LNCAP (cell line): ENCODE results near the gene KCNE3.

Source experiments
- TF ChIP-seq, protein P1 (sequence below): fragments of 450-650 bp; IDR thresholded peaks from 2 replicates; pipeline ENCODE4 v1.5.1; 2017; ENCODE audit warnings: mild to moderate bottlenecking

KCNE3 gene

GRCh38 chr11:74437441-74438042, 29.8 kb downstream of the KCNE3 start:
- TF ChIP-seq, protein P1, sequence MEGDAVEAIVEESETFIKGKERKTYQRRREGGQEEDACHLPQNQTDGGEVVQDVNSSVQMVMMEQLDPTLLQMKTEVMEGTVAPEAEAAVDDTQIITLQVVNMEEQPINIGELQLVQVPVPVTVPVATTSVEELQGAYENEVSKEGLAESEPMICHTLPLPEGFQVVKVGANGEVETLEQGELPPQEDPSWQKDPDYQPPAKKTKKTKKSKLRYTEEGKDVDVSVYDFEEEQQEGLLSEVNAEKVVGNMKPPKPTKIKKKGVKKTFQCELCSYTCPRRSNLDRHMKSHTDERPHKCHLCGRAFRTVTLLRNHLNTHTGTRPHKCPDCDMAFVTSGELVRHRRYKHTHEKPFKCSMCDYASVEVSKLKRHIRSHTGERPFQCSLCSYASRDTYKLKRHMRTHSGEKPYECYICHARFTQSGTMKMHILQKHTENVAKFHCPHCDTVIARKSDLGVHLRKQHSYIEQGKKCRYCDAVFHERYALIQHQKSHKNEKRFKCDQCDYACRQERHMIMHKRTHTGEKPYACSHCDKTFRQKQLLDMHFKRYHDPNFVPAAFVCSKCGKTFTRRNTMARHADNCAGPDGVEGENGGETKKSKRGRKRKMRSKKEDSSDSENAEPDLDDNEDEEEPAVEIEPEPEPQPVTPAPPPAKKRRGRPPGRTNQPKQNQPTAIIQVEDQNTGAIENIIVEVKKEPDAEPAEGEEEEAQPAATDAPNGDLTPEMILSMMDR: no peak

- TF ChIP-seq, protein P1: no peak
Observed at GRCh38 chr11:74434528-74434927, 32.8 kb downstream of the KCNE3 start.

DNA sequence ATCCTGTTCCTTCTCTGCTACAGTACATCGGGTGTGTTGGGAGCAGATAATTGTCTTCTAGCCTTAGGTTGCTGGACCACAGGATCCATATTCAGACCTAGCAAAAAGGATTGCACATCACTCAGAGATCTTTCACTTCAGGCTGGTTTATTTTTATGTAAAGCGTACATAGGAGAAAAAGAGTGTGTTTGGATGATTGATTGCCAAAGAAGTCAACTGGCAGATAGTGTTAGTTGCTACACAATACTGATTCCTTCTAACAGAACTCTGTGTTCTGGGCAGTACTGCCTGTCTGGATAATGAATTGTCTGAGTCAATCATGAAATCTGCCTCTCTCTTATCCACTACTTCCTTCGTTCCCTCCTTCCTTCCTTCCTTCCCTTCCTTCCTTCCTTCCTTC, 38.1 kb downstream of the KCNE3 start:
- TF ChIP-seq, protein P1: no peak

DNA sequence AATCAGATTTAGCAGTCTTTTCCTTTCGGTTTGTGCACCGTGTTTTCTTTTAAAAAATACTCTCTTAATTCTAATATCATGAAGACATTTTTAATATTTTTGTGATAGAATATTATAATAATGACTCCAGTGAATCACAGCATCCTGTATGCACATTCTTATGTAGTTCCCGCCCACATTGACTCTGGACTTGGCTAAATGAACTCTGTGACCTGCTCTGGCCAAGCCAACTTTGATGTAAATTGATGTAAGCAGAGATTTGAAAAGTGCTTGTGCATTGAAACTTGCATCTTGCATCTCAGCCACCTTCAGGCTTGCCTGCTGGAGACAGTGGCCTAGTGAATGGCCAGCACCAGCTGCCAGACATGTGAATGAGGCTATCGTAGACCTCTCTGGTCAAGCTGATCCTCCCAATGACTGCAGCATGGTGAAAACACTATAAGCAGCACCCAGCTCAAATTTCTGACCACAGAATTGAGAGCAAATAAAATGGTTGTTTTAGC, 39.9 kb downstream of the KCNE3 start:
- TF ChIP-seq, protein P1: no peak

GRCh38 chr11:74425100-74425499, 42.2 kb downstream of the KCNE3 start:
- TF ChIP-seq, protein P1: no peak

DNA sequence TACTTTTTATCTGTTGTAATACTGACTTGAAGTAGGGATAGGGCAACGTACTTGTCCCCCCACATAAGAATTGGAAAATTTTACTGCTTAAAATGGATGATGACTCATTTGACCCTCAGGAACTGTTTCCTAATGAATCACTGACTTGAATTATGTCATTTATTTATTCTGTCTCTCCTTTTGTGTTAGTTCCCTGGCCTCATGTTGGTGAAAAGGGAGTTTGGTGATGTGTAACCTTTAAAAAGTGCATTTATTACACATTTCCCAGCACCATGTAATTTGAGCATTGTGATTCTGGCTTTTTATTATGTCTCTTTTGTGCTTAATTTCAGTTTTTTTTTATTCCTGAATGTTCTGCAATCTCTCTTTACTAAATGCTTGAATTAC, 48.8 kb downstream of the KCNE3 start:
- TF ChIP-seq, protein P1: no peak

DNA sequence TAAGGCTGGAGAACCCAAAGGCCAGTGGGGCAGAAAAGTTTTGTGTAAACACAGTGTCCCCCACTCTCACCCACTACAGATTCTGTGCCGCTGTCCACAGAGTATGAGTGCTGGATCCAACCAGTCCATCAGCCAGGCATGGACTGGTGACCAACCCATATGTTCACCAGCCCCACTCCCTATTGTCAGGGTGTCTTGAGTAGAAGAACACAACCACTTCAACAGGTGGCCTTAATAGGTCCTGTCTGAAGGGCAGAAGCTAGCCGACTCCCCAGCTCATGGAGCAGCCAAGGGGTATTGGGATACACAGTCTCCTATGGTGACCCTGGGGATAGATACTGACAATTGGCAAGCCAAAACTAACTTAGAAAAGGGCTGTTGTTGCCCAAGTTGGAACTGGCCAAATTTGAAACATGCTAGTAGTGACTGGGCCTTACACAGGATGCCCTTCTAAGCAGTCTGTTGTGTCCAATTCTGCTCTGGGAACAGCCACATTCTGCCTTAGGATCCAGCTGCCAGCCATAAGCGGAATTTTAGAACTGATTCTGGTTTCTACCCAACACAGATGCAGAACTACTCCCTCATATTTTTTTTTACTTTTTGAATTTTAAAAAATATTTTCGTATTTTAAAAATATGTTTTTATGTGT, 49.4 kb downstream of the KCNE3 start:
- TF ChIP-seq, protein P1: no peak
